Activated CD8-positive, alpha-beta T cell treated with anti-CD3 and anti-CD28 coated beads for 36 hours (primary cell): ENCODE results near the gene STK24. TPM values are rescaled to one million over a fixed set of nuclear protein-coding genes. Genes with fewer than 3 reads are reported as not detected.

Source experiments
- ATAC-seq: fragments of 200-7000 bp; cut with Tn5 transposase; one replicate; pipeline ENCODE4 v1.10.0; 2021; ENCODE audit warnings: mild to moderate bottlenecking, moderate library complexity
- CTCF ChIA-PET: fragments of 350-600 bp; sonication (Branson Sonifier 250); formaldehyde crosslinking; loops from one replicate; lab custom pipeline; 2021; ENCODE audit warnings: antibody characterized with exemption; lab: Charles Lee
- POLR2A ChIA-PET: fragments of 350-600 bp; sonication (Branson Sonifier 250); formaldehyde crosslinking; loops from one replicate; lab custom pipeline; 2021; ENCODE audit warnings: antibody characterized with exemption; lab: Charles Lee
- DNase-seq: peaks from one replicate; pipeline ENCODE4 v3.0.0-alpha.2; 2020
- H3K27ac Mint-ChIP-seq: one replicate; pipeline ENCODE4 v1.8.0; 2021; ENCODE audit warnings: mild to moderate bottlenecking, mixed read lengths
- H3K27me3 Mint-ChIP-seq: one replicate; pipeline ENCODE4 v1.8.0; 2021; ENCODE audit warnings: mixed read lengths
- H3K36me3 Mint-ChIP-seq: one replicate; pipeline ENCODE4 v1.8.0; 2021; ENCODE audit warnings: low read depth, mixed read lengths
- H3K4me1 Mint-ChIP-seq: one replicate; pipeline ENCODE4 v1.8.0; 2021; ENCODE audit warnings: low read depth, mixed read lengths
- H3K4me3 Mint-ChIP-seq: one replicate; pipeline ENCODE4 v1.8.0; 2021; ENCODE audit warnings: mild to moderate bottlenecking, moderate library complexity, mixed read lengths
- H3K9me3 Mint-ChIP-seq: one replicate; pipeline ENCODE4 v1.8.0; 2021; ENCODE audit warnings: mixed read lengths
- CTCF ChIP-seq: fragments of 200-600 bp; IDR thresholded peaks from one replicate; pipeline ENCODE4 v1.8.0; 2022; ENCODE audit warnings: antibody characterized with exemption, mild to moderate bottlenecking
- intact Hi-C: fragments of 100-400 bp; cut with micrococcal nuclease; formaldehyde crosslinking; loops from one replicate; pipeline ENCODE4 v1.10.0; 2022
- total RNA-seq, 2 experiments: library from RNA; stranded (reverse); gene quantifications; one replicate each; pipeline ENCODE4 v1.2.3, GENCODE V29; 2021

STK24 gene
- total RNA-seq, 2 experiments from 2014 or later, result 118 TPM

GRCh38 chr13:98613591-98613990 is 36.7 kb upstream of the STK24 start:
- CTCF ChIA-PET, result no interaction called here
- intact Hi-C loops, result no loop called here

GRCh38 chr13:98609756-98610155 is 32.8 kb upstream of the STK24 start:
- Mint-ChIP-seq H3K27me3 (no peaks in the 10 kb centered on the region), H3K4me3 (no peak overlapping the region), H3K36me3 (no peaks in the 10 kb centered on the region), H3K9me3 (no peaks in the 10 kb centered on the region), H3K4me1 (no peaks in the 10 kb centered on the region), H3K27ac (no peak overlapping the region)
- intact Hi-C loops, result no loop called here
- POLR2A ChIA-PET, result no interaction called here
- TF ChIP-seq CTCF, result no peak
- CTCF ChIA-PET, result interaction anchor here (1.0 kb wide), 1 partner anchor 60 kb away, joined by 3 read pairs; no protein-coding TSS in a partner anchor
- no peak for DNase-seq
- ATAC-seq, result no peak

More at GRCh38 chr13:98613591-98613990, 36.7 kb upstream of the STK24 start:
- H3K4me1 Mint-ChIP-seq, result no peaks in the 10 kb centered on the region
- no peaks in the 10 kb centered on the region for H3K27me3 Mint-ChIP-seq
- POLR2A ChIA-PET, result no interaction called here
- no peak overlapping the region for H3K4me3 Mint-ChIP-seq
- no peak for ATAC-seq
- TF ChIP-seq CTCF, result no peak
- H3K9me3 Mint-ChIP-seq, result no peaks in the 10 kb centered on the region
- no peaks in the 10 kb centered on the region for H3K36me3 Mint-ChIP-seq
- DNase-seq, result no peak
- H3K27ac Mint-ChIP-seq, result no peak overlapping the region

GRCh38 chr13:98606296-98606695 is 29.4 kb upstream of the STK24 start:
- DNase-seq, result no peak
- no peak overlapping the region for H3K27ac Mint-ChIP-seq
- ATAC-seq, result no peak
- ChIA-PET POLR2A (no interaction called here), CTCF (interaction anchor here (0.8 kb wide), 1 partner anchor 17 kb away, joined by 3 read pairs; no protein-coding TSS in a partner anchor)
- H3K27me3 Mint-ChIP-seq, result no peaks in the 10 kb centered on the region
- H3K4me1 Mint-ChIP-seq, result no peaks in the 10 kb centered on the region
- H3K4me3 Mint-ChIP-seq, result no peak overlapping the region
- TF ChIP-seq CTCF, result no peak
- no peaks in the 10 kb centered on the region for H3K36me3 Mint-ChIP-seq
- intact Hi-C loops, result no loop called here
- no peaks in the 10 kb centered on the region for H3K9me3 Mint-ChIP-seq

- TF ChIP-seq CTCF, result no peak
- intact Hi-C loops, result no loop called here
- ATAC-seq (no peak), DNase-seq (no peak)
- H3K27me3 Mint-ChIP-seq, result no peaks in the 10 kb centered on the region
- H3K36me3 Mint-ChIP-seq, result no peaks in the 10 kb centered on the region
- H3K4me1 Mint-ChIP-seq, result peaks cover 15% of the 10 kb centered on the region
- ChIA-PET POLR2A (no interaction called here), CTCF (interaction anchor here (1.7 kb wide), 1 partner anchor 54 kb away, joined by 6 read pairs; no protein-coding TSS in a partner anchor)
- peaks cover 2% of the 10 kb centered on the region for H3K9me3 Mint-ChIP-seq
- no peak overlapping the region for H3K27ac Mint-ChIP-seq
- H3K4me3 Mint-ChIP-seq, result no peak overlapping the region
Measured at GRCh38 chr13:98599502-98600328, 22.8 kb upstream of the STK24 start.

- ATAC-seq, result no peak
- Mint-ChIP-seq H3K4me1 (peaks cover 15% of the 10 kb centered on the region), H3K4me3 (no peak overlapping the region), H3K27ac (peak overlapping the region; percentile 0), H3K9me3 (peaks cover 2% of the 10 kb centered on the region), H3K36me3 (no peaks in the 10 kb centered on the region), H3K27me3 (no peaks in the 10 kb centered on the region)
- ChIA-PET POLR2A (interaction anchor here (0.7 kb wide), 1 partner anchor 51 kb away, joined by 3 read pairs; no protein-coding TSS in a partner anchor), CTCF (interaction anchor here (0.7 to 1.7 kb wide), 4 partner anchors 35 to 153 kb away, joined by 3 to 6 read pairs (median 3); no protein-coding TSS in a partner anchor)
- no peak for DNase-seq
- intact Hi-C loops, result no loop called here
- TF ChIP-seq CTCF, result no peak
Measured at GRCh38 chr13:98598043-98598442, 21.1 kb upstream of the STK24 start.
